Prostate gland (tissue), 2 donors: ENCODE measurements around the gene TPM2.
"Not testable (repeated sequence)": the region's sequence is repeated elsewhere in the genome, so short reads cannot be mapped to it uniquely, and the experiment has no call there.

ENCODE experiments used
- CTCF ChIP-seq, 4 experiments: fragments of 200-600 bp in 2 of 4; fragments of 450-650 bp in 2 of 4; sonication (generic) in 2 of 4; IDR thresholded peaks; 1 replicate in 3 of 4; 2 replicates in 1 of 4; pipeline ENCODE4 v1.5.1; 2016 to 2019; ENCODE audit warnings: antibody characterized with exemption in 4 of 4, mild to moderate bottlenecking in 2 of 4, moderate library complexity in 2 of 4
- POLR2A ChIP-seq: fragments of 450-650 bp; IDR thresholded peaks from one replicate; pipeline ENCODE4 v1.6.1; 2016; ENCODE audit warnings: antibody characterized with exemption, mild to moderate bottlenecking
- POLR2AphosphoS5 ChIP-seq: sonication (generic); formaldehyde crosslinking; IDR thresholded peaks from one replicate; pipeline ENCODE4 v1.6.1; 2017; ENCODE audit warnings: antibody characterized with exemption

DNA sequence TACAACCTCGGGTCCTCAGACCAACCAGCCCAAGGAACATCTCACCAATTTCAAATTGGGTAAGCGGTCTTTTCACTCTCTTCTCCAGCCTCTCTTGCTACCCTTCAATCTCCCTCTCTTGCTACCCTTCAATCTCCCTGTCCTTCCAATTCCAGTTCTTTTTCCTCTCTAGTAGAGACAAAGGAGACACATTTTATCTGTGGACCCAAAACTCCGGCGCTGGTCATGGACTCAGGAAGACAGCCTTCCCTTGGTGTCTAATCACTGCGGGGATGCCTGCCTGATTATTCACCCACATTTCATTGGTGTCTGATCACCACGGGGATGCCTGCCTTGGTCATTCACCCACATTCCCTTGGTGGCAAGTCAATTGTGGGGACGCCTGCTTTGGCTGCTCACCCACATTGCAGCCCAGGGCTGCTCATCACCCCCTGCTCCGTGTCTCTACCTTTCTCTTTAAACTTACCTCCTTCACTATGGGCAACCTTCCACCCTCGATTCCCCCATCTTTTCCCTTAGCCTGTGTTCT is 52.2 kb downstream of the TPM2 start:
- not testable (repeated sequence) for TF ChIP-seq POLR2AphosphoS5; CTCF (IDR thresholded peaks at IDR 0.05); POLR2A
